Naive thymus-derived CD4-positive, alpha-beta T cell (primary cell): ENCODE data around the gene DOCK10. TPM values are rescaled to one million over a fixed set of nuclear protein-coding genes. Genes with fewer than 3 reads are reported as not detected.
A peak's percentile ranks its signal among the peaks of the same experiment; 100 is the strongest.

ENCODE experiments used
- ATAC-seq: fragments of 150-1000 bp; cut with Tn5 transposase; 2 replicates; pipeline ENCODE4 v1.10.0; 2021; ENCODE audit warnings: mild to moderate bottlenecking, moderate library complexity
- CTCF ChIA-PET: fragments of 350-600 bp; sonication (Branson Sonifier 250); formaldehyde crosslinking; loops from one replicate; lab custom pipeline; 2021; ENCODE audit warnings: antibody characterized with exemption; lab: Charles Lee
- POLR2A ChIA-PET: fragments of 350-600 bp; sonication (Branson Sonifier 250); formaldehyde crosslinking; loops from one replicate; lab custom pipeline; 2021; ENCODE audit warnings: antibody characterized with exemption, inconsistent platforms; lab: Charles Lee
- DNase-seq, 9 donors: peaks; one replicate each; pipeline versions ENCODE4 v3.0.0 to v3.0.0-alpha.2; 2020 to 2022; ENCODE audit warnings: mixed read lengths in 1 of 9
- H3K27ac ChIP-seq: one replicate; pipeline ENCODE4 v1.7.0; 2013; ENCODE audit warnings: mild to moderate bottlenecking, low read depth, low read length, moderate library complexity
- H3K27me3 ChIP-seq, 2 donors: one replicate each; pipeline ENCODE4 v1.7.0; 2013; ENCODE audit warnings: low read length in 2 of 2, mild to moderate bottlenecking in 2 of 2, moderate library complexity in 2 of 2; ENCODE audit not compliant: control insufficient read depth in 2 of 2, insufficient read depth in 2 of 2
- H3K36me3 ChIP-seq, 3 experiments: 1 replicate in 2 of 3; 2 replicates in 1 of 3; pipeline ENCODE4 v1.7.0; 2013; ENCODE audit warnings: low read length in 3 of 3, mild to moderate bottlenecking in 3 of 3, moderate library complexity in 1 of 3; ENCODE audit not compliant: insufficient read depth in 3 of 3, control insufficient read depth in 2 of 3
- H3K4me1 ChIP-seq, 2 donors: one replicate each; pipeline ENCODE4 v1.7.0; 2013; ENCODE audit warnings: low read length in 2 of 2, mild to moderate bottlenecking in 2 of 2, moderate library complexity in 1 of 2; ENCODE audit not compliant: control insufficient read depth in 2 of 2, insufficient read depth in 2 of 2
- H3K4me3 ChIP-seq: 2 replicates; pipeline ENCODE4 v1.7.0; 2013; ENCODE audit warnings: mild to moderate bottlenecking, low read length
- H3K9me3 ChIP-seq, 3 experiments: 1 replicate in 2 of 3; 2 replicates in 1 of 3; pipeline ENCODE4 v1.7.0; 2013; ENCODE audit warnings: low read length in 3 of 3; ENCODE audit not compliant: control insufficient read depth in 2 of 3
- H3K27ac Mint-ChIP-seq, 9 donors: one replicate each; pipeline ENCODE4 v1.8.0; 2020 to 2022; ENCODE audit warnings: mixed read lengths in 9 of 9, mild to moderate bottlenecking in 8 of 9, moderate library complexity in 5 of 9, inconsistent platforms in 2 of 9
- H3K27me3 Mint-ChIP-seq, 5 donors: one replicate each; pipeline ENCODE4 v1.8.0; 2021 to 2022; ENCODE audit warnings: mixed read lengths in 5 of 5, mild to moderate bottlenecking in 1 of 5
- H3K36me3 Mint-ChIP-seq, 5 donors: one replicate each; pipeline ENCODE4 v1.8.0; 2020 to 2022; ENCODE audit warnings: mixed read lengths in 5 of 5, mild to moderate bottlenecking in 3 of 5, inconsistent platforms in 1 of 5
- H3K4me1 Mint-ChIP-seq, 7 donors: one replicate each; pipeline ENCODE4 v1.8.0; 2020 to 2022; ENCODE audit warnings: mixed read lengths in 7 of 7, mild to moderate bottlenecking in 3 of 7, inconsistent platforms in 1 of 7
- H3K4me3 Mint-ChIP-seq, 10 donors: one replicate each; pipeline ENCODE4 v1.8.0; 2020 to 2022; ENCODE audit warnings: mild to moderate bottlenecking in 10 of 10, mixed read lengths in 10 of 10, moderate library complexity in 6 of 10, inconsistent platforms in 2 of 10
- H3K9me3 Mint-ChIP-seq, 11 donors: one replicate each; pipeline ENCODE4 v1.8.0; 2020 to 2022; ENCODE audit warnings: mixed read lengths in 11 of 11, mild to moderate bottlenecking in 4 of 11, inconsistent platforms in 1 of 11, moderate library complexity in 1 of 11
- intact Hi-C, 2 donors: fragments of 100-400 bp; cut with micrococcal nuclease; formaldehyde crosslinking; loops; one replicate each; pipeline ENCODE4 v1.15.1; 2023
- polyA plus RNA-seq, 2 donors: library from polyadenylated mRNA; unstranded; fragments of 300-500 nt; fragmentation: Illumina TruSeq; gene quantifications; one replicate each; pipeline ENCODE4 v1.2.3, GENCODE V29; 2021
- total RNA-seq, 6 experiments: library from RNA in 5 of 6; stranded (reverse) in 5 of 6; gene quantifications; 1 replicate in 5 of 6; 2 replicates in 1 of 6; pipeline ENCODE4 v1.2.3 and lab custom pipeline; 2021 to 2026

DOCK10 gene
- total and polyA plus RNA-seq, 7 experiments from 2014 or later = 64.2 to 275 (median 211) TPM

GRCh38 chr2:225002039-225002655 is 40.1 kb downstream of the DOCK10 start:
- no peaks in the 10 kb centered on the region for H3K27me3 Mint-ChIP-seq
- Histone ChIP-seq H3K4me3 (no peak overlapping the region), H3K27ac (peak overlapping the region; percentile 23), H3K9me3 (no peaks in the 10 kb centered on the region), H3K4me1 (peaks cover 27 to 43% of the 10 kb centered on the region in 2 donors), H3K27me3 (no peaks in the 10 kb centered on the region), H3K36me3 (no peaks in the 10 kb centered on the region)
- POLR2A ChIA-PET = interaction anchor here (0.6 to 2.7 kb wide), 6 partner anchors 12 to 138 kb away, joined by 3 to 12 read pairs (median 3); no protein-coding TSS in a partner anchor
- ATAC-seq = peak; percentile 93
- CTCF ChIA-PET = interaction anchor here (0.7 to 4.9 kb wide), 40 partner anchors 10 to 660 kb away, joined by 3 to 58 read pairs (median 4); no protein-coding TSS in a partner anchor
- H3K27ac Mint-ChIP-seq = peak overlapping the region; percentile 64 to 90 (median 87)
- H3K4me3 Mint-ChIP-seq = peak overlapping the region in 9 of 10 donors; percentile 9 to 70 (median 40)
- intact Hi-C loops = loop anchor here (1.0 to 10.0 kb wide), 19 partner anchors 15 to 1800 kb away; no protein-coding TSS in a partner anchor
- DNase-seq = peak in 8 of 9 donors; percentile 48 to 75 (median 70)
- peaks cover 51 to 97% (median 90%) of the 10 kb centered on the region in 7 donors for H3K4me1 Mint-ChIP-seq
- H3K9me3 Mint-ChIP-seq = peaks cover 0 to 2% (median 0%) of the 10 kb centered on the region in 11 donors
- peaks cover 0 to 27% (median 8%) of the 10 kb centered on the region in 5 donors for H3K36me3 Mint-ChIP-seq

- Histone ChIP-seq H3K4me3 (no peak overlapping the region), H3K27ac (no peak overlapping the region), H3K4me1 (peaks cover 20 to 41% of the 10 kb centered on the region in 2 donors), H3K27me3 (no peaks in the 10 kb centered on the region), H3K36me3 (peaks cover 0 to 3% (median 0%) of the 10 kb centered on the region in 3 experiments), H3K9me3 (no peaks in the 10 kb centered on the region)
- DNase-seq (no peak), ATAC-seq (no peak)
- POLR2A ChIA-PET = interaction anchor here (0.7 kb wide), 1 partner anchor 9 kb away, joined by 3 read pairs; no protein-coding TSS in a partner anchor
- intact Hi-C loops = loop anchor here (2.0 to 10.0 kb wide), 6 partner anchors 53 to 1803 kb away; no protein-coding TSS in a partner anchor
- no peaks in the 10 kb centered on the region for H3K9me3 Mint-ChIP-seq
- H3K27ac Mint-ChIP-seq = peak overlapping the region in 6 of 9 donors; percentile 32 to 69 (median 50)
- peaks cover 58 to 99% (median 92%) of the 10 kb centered on the region in 7 donors for H3K4me1 Mint-ChIP-seq
- CTCF ChIA-PET = interaction anchor here (0.6 to 1.5 kb wide), 6 partner anchors 10 to 651 kb away, joined by 3 to 5 read pairs (median 3); no protein-coding TSS in a partner anchor
- H3K27me3 Mint-ChIP-seq = no peaks in the 10 kb centered on the region
- H3K36me3 Mint-ChIP-seq = peaks cover 1 to 38% (median 20%) of the 10 kb centered on the region in 5 donors
- H3K4me3 Mint-ChIP-seq = peak overlapping the region in 6 of 10 donors; percentile 8 to 36 (median 26)
These were observed 42.5 kb downstream of the DOCK10 start for GRCh38 chr2:224999754-225000153.

GRCh38 chr2:224999321-224999720 is 42.9 kb downstream of the DOCK10 start:
- Histone ChIP-seq H3K27ac (no peak overlapping the region), H3K4me3 (no peak overlapping the region), H3K27me3 (no peaks in the 10 kb centered on the region), H3K4me1 (peaks cover 20 to 41% of the 10 kb centered on the region in 2 donors), H3K9me3 (no peaks in the 10 kb centered on the region), H3K36me3 (peaks cover 0 to 6% (median 3%) of the 10 kb centered on the region in 3 experiments)
- POLR2A ChIA-PET = interaction anchor here (0.7 to 1.4 kb wide), 4 partner anchors 9 to 207 kb away, joined by 3 to 5 read pairs (median 3); no protein-coding TSS in a partner anchor
- no peaks in the 10 kb centered on the region for H3K27me3 Mint-ChIP-seq
- H3K27ac Mint-ChIP-seq = peak overlapping the region in 4 of 9 donors; percentile 48 to 77 (median 67)
- H3K4me1 Mint-ChIP-seq = peaks cover 62 to 99% (median 92%) of the 10 kb centered on the region in 7 donors
- H3K36me3 Mint-ChIP-seq = peaks cover 3 to 42% (median 25%) of the 10 kb centered on the region in 5 donors
- H3K9me3 Mint-ChIP-seq = no peaks in the 10 kb centered on the region
- CTCF ChIA-PET = interaction anchor here (0.6 to 1.5 kb wide), 5 partner anchors 9 to 72 kb away, joined by 3 to 5 read pairs (median 3); no protein-coding TSS in a partner anchor
- peak overlapping the region in 3 of 10 donors; percentile 8 to 45 (median 33) for H3K4me3 Mint-ChIP-seq
- intact Hi-C loops = no loop called here
- ATAC-seq = no peak
- no peak for DNase-seq

- no peak overlapping the region for H3K4me3 Mint-ChIP-seq
- peaks cover 68 to 98% (median 92%) of the 10 kb centered on the region in 7 donors for H3K4me1 Mint-ChIP-seq
- H3K27ac Mint-ChIP-seq = peak overlapping the region in 3 of 9 donors; percentile 54 to 91 (median 65)
- Histone ChIP-seq H3K4me3 (no peak overlapping the region), H3K9me3 (no peaks in the 10 kb centered on the region), H3K36me3 (peaks cover 3 to 10% (median 6%) of the 10 kb centered on the region in 3 experiments), H3K4me1 (peaks cover 19 to 44% of the 10 kb centered on the region in 2 donors), H3K27me3 (no peaks in the 10 kb centered on the region), H3K27ac (no peak overlapping the region)
- H3K36me3 Mint-ChIP-seq = peaks cover 7 to 45% (median 31%) of the 10 kb centered on the region in 5 donors
- ChIA-PET POLR2A (interaction anchor here (0.7 to 1.4 kb wide), 4 partner anchors 30 to 70 kb away, joined by 3 to 5 read pairs (median 3); no protein-coding TSS in a partner anchor), CTCF (no interaction called here)
- DNase-seq (no peak), ATAC-seq (no peak)
- no peaks in the 10 kb centered on the region for H3K27me3 Mint-ChIP-seq
- no peaks in the 10 kb centered on the region for H3K9me3 Mint-ChIP-seq
- intact Hi-C loops = no loop called here
These were observed 44.5 kb downstream of the DOCK10 start for GRCh38 chr2:224997802-224998201.

DNA sequence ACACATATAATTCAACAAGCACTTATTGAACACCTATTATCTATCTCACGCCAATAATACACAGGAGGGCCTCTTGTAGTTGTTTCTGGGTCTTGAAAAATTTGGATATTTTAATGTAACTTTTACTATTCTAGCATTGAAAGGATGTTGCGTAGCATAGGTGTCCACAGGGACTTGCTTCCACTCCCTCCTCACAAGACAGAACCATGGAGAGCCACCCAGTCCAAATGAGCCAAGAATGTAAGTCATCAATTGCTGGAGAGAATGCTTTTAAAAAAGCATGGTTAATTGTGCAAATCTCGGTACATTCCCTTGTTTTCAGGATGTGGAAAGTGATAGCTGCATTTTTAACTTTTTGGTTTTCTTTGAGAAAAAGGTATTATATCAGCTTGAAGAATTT is 46.8 kb downstream of the DOCK10 start:
- DNase-seq (no peak), ATAC-seq (no peak)
- Histone ChIP-seq H3K36me3 (peaks cover 3 to 10% (median 9%) of the 10 kb centered on the region in 3 experiments), H3K4me3 (no peak overlapping the region), H3K9me3 (no peaks in the 10 kb centered on the region), H3K4me1 (peaks cover 4 to 30% of the 10 kb centered on the region in 2 donors), H3K27me3 (no peaks in the 10 kb centered on the region), H3K27ac (no peak overlapping the region)
- Mint-ChIP-seq H3K4me3 (no peak overlapping the region), H3K4me1 (peaks cover 64 to 98% (median 93%) of the 10 kb centered on the region in 7 donors), H3K27ac (peak overlapping the region in 5 of 9 donors; percentile 1 to 69 (median 15)), H3K9me3 (no peaks in the 10 kb centered on the region), H3K27me3 (no peaks in the 10 kb centered on the region), H3K36me3 (peaks cover 7 to 60% (median 39%) of the 10 kb centered on the region in 5 donors)
- POLR2A ChIA-PET = no interaction called here
- intact Hi-C loops = no loop called here
- CTCF ChIA-PET = no interaction called here

DNA sequence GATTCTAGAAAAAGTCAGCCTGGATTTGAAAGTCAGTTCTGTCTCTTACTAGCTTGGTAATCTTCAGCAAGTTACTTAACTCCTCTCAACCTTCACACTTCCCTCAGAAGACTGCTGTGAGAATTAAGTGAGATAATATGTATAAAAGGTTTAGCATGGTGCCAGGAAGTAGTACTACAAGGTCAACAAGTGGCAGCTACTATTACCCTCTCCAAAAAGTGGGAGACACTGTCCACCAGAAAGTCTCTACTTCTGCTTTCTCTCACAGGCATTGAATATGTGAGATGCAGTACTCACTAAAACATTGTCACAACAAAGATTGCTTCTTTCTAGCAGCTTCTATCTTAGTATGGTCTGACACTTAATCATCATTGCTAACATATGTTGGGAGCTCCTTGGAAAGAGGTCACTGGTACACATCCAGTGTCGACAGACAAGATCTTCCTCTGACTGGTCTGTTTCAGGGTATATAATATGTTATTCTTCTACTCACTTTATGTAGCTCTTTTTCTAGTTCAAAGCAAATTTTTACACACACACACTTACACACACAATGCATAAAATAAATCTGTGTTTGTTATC is 47.9 kb downstream of the DOCK10 start:
- Histone ChIP-seq H3K4me1 (peaks cover under 1 to 22% of the 10 kb centered on the region in 2 donors), H3K27ac (no peak overlapping the region), H3K9me3 (no peaks in the 10 kb centered on the region), H3K4me3 (no peak overlapping the region), H3K36me3 (peaks cover 3 to 10% (median 9%) of the 10 kb centered on the region in 3 experiments), H3K27me3 (no peaks in the 10 kb centered on the region)
- peak overlapping the region in 4 of 9 donors; percentile 34 to 70 (median 66) for H3K27ac Mint-ChIP-seq
- no peaks in the 10 kb centered on the region for H3K9me3 Mint-ChIP-seq
- H3K4me3 Mint-ChIP-seq = no peak overlapping the region
- peaks cover 7 to 65% (median 46%) of the 10 kb centered on the region in 5 donors for H3K36me3 Mint-ChIP-seq
- POLR2A ChIA-PET = interaction anchor here (1.2 kb wide), 1 partner anchor 8 kb away, joined by 3 read pairs; no protein-coding TSS in a partner anchor
- H3K27me3 Mint-ChIP-seq = no peaks in the 10 kb centered on the region
- DNase-seq (no peak), ATAC-seq (no peak)
- H3K4me1 Mint-ChIP-seq = peaks cover 60 to 97% (median 91%) of the 10 kb centered on the region in 7 donors
- intact Hi-C loops = no loop called here
- CTCF ChIA-PET = interaction anchor here (0.6 to 0.7 kb wide), 2 partner anchors 18 to 62 kb away, joined by 3 read pairs; no protein-coding TSS in a partner anchor
